ENCODE results near the gene ABCC10. TPM values are rescaled to one million over a fixed set of nuclear protein-coding genes. Genes with fewer than 3 reads are reported as not detected.

The ABCC10 gene
- total RNA-seq, 6 experiments from 2014 or later: 5.8 to 10.7 (median 7.5) TPM

- H3K4me3 ChIP-seq: no peak overlapping the region
- H3K36me3 ChIP-seq: peaks cover 0 to 1% (median 0%) of the 10 kb centered on the region in 4 donors
- TF ChIP-seq POLR2A (IDR thresholded peaks at IDR 0.05): no peak
- TF ChIP-seq, protein P1, sequence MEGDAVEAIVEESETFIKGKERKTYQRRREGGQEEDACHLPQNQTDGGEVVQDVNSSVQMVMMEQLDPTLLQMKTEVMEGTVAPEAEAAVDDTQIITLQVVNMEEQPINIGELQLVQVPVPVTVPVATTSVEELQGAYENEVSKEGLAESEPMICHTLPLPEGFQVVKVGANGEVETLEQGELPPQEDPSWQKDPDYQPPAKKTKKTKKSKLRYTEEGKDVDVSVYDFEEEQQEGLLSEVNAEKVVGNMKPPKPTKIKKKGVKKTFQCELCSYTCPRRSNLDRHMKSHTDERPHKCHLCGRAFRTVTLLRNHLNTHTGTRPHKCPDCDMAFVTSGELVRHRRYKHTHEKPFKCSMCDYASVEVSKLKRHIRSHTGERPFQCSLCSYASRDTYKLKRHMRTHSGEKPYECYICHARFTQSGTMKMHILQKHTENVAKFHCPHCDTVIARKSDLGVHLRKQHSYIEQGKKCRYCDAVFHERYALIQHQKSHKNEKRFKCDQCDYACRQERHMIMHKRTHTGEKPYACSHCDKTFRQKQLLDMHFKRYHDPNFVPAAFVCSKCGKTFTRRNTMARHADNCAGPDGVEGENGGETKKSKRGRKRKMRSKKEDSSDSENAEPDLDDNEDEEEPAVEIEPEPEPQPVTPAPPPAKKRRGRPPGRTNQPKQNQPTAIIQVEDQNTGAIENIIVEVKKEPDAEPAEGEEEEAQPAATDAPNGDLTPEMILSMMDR (IDR thresholded peaks at IDR 0.05): no peak
- WGBS (ENCODE audit: insufficient coverage, low coverage, low lambda C conversion rate, missing lambda C conversion rate): 67% methylated on average over 1 of the region's 3 CpGs
- H3K9me3 ChIP-seq: no peaks in the 10 kb centered on the region
- no peak for ATAC-seq
- no peak for DNase-seq
- H3K27ac ChIP-seq: no peak overlapping the region
- peaks cover 0 to 10% (median 4%) of the 10 kb centered on the region in 4 donors for H3K4me1 ChIP-seq
- intact Hi-C loops (cut with DNase I): no loop called here
- no peaks in the 10 kb centered on the region for H3K27me3 ChIP-seq
Measured at GRCh38 chr6:43492673-43493072, 65.3 kb downstream of the ABCC10 start.

DNA sequence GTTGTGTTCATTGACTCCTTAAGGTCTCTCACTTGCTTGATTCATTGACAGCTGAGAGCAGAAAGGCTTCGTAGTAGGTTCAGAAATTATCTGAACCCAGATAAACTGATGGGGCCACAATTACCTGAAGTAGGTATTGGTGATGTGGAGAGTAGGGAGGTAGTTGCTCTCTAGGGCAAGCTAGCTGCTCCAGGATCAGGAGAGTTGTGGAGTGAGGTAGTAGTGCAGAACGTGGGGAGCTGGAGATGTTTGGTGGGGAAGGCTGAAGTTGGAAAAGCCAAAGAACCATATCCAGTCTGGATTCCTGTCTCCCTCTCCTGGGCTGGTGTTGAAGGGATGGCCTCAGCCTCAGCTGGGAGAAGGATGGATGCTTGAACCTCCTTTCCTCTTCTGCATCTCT is 65.9 kb downstream of the ABCC10 start:
- Histone ChIP-seq H3K36me3 (peaks cover 0 to 5% (median 0%) of the 10 kb centered on the region in 4 donors), H3K4me1 (peaks cover 0 to 10% (median 4%) of the 10 kb centered on the region in 4 donors), H3K27ac (no peak overlapping the region), H3K9me3 (no peaks in the 10 kb centered on the region), H3K4me3 (no peak overlapping the region), H3K27me3 (no peaks in the 10 kb centered on the region)
- 93% methylated on average over 2 of the region's 2 CpGs for whole genome bisulfite sequencing (ENCODE audit: insufficient coverage, low coverage, low lambda C conversion rate, missing lambda C conversion rate)
- DNase-seq (no peak), ATAC-seq (no peak)
- intact Hi-C loops (cut with DNase I): no loop called here
- TF ChIP-seq POLR2A (IDR thresholded peaks at IDR 0.05): no peak
- TF ChIP-seq, protein P1 (IDR thresholded peaks at IDR 0.05): no peak

DNA sequence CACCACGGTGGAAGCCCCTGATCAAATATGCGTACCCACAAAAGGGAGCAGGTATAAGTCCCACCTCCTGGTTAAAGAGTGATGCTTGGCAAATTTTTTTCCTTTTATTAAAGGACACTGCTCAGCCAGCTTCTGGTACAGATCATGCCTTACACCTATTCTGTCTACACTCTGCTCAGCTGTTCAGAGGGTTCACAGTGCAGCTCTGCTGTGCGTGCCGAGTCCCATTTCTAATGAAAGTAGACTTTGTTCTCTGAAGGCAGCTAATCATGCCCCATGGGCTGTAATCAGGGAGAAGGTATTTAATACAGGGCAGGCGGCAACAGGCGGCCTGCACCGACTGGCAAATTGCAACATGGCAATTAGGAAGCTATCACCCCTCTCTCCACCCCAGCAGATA is 66.5 kb downstream of the ABCC10 start:
- peak in 1 of 3 donors; percentile 67 for DNase-seq

DNA sequence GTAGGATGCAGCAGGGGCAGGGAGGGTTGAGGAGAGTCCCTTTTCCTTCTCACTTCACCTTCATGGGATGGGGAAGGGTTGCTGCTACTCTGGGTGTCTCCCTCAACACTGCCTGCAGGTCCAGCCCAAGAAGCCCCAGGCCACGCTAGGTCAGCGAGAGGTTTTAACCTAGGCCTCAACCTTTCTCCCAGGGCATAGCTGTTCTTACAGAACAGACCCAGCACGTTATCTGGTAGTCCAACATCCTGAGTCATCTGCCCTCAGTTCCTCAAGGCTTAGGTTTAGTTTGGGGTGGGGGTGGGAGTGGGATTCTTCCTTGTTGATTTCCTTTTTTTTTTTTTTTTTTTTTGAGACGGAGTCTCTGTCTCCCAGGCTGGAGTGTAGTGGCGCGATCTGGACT is 67.0 kb downstream of the ABCC10 start:
- DNase-seq (no peak), ATAC-seq (no peak)
- 80% methylated on average over 3 of the region's 6 CpGs for WGBS (ENCODE audit: insufficient coverage, low coverage, low lambda C conversion rate, missing lambda C conversion rate)
- Histone ChIP-seq H3K27ac (no peak overlapping the region), H3K4me3 (no peak overlapping the region), H3K36me3 (peaks cover 0 to 9% (median 0%) of the 10 kb centered on the region in 4 donors), H3K4me1 (peaks cover 0 to 16% (median 7%) of the 10 kb centered on the region in 4 donors), H3K27me3 (no peaks in the 10 kb centered on the region), H3K9me3 (no peaks in the 10 kb centered on the region)
- no peak for TF ChIP-seq POLR2A (IDR thresholded peaks at IDR 0.05)
- TF ChIP-seq, protein P1 (IDR thresholded peaks at IDR 0.05): no peak
- intact Hi-C loops (cut with DNase I): no loop called here

More for the DNA sequence above, 66.5 kb downstream of the ABCC10 start:
- TF ChIP-seq, protein P1 (IDR thresholded peaks at IDR 0.05): no peak
- TF ChIP-seq POLR2A (IDR thresholded peaks at IDR 0.05): no peak
- H3K9me3 ChIP-seq: no peaks in the 10 kb centered on the region
- peaks cover 0 to 12% (median 5%) of the 10 kb centered on the region in 4 donors for H3K4me1 ChIP-seq
- intact Hi-C loops (cut with DNase I): no loop called here
- WGBS (ENCODE audit: insufficient coverage, low coverage, low lambda C conversion rate, missing lambda C conversion rate): 46% methylated on average over 5 of the region's 7 CpGs
- peak; percentile 47 to 82 (median 78) for ATAC-seq
- no peak overlapping the region for H3K27ac ChIP-seq
- no peak overlapping the region for H3K4me3 ChIP-seq
- no peaks in the 10 kb centered on the region for H3K27me3 ChIP-seq
- peaks cover 0 to 5% (median 0%) of the 10 kb centered on the region in 4 donors for H3K36me3 ChIP-seq
